K562 (cell line): Measurements from ENCODE around the gene ITPR1. TPM values are rescaled to one million over a fixed set of nuclear protein-coding genes. Genes with fewer than 3 reads are reported as not detected.
A peak's percentile ranks its signal among the peaks of the same experiment; 100 is the strongest.

Experiments
- ARID1B ChIP-seq: fragments of 450-650 bp; IDR thresholded peaks from 2 replicates; pipeline ENCODE4 v1.6.1; 2016; ENCODE audit warnings: antibody characterized with exemption, mild to moderate bottlenecking, inconsistent platforms
- ATF7 ChIP-seq: fragments of 450-650 bp; IDR thresholded peaks from 2 replicates; pipeline ENCODE4 v1.7.1; 2014; ENCODE audit warnings: mild to moderate bottlenecking, moderate library complexity
- CXXC5 ChIP-seq: fragments of 250-450 bp; sonication (Bioruptor Pico); IDR thresholded peaks from 2 replicates; pipeline ENCODE4 v1.8.0; 2022; ENCODE audit warnings: inconsistent platforms, mild to moderate bottlenecking, moderate library complexity
- DIDO1 ChIP-seq: fragments of 450-650 bp; IDR thresholded peaks from 2 replicates; pipeline ENCODE4 v1.6.1; 2016; ENCODE audit warnings: low read depth, missing biosample characterization, missing genetic modification characterization
- ELF1 ChIP-seq: fragments of 200-800 bp; sonication (Bioruptor generic); IDR thresholded peaks from 2 replicates; pipeline ENCODE4 v1.6.1; 2016; ENCODE audit warnings: missing genetic modification characterization, missing compliant biosample characterization
- EP300 ChIP-seq: IDR thresholded peaks from 2 replicates; pipeline ENCODE4 v1.6.1; 2012; ENCODE audit warnings: low read length, improper control_type of control experiment
- HDAC1 ChIP-seq, 2 experiments: fragments of 450-650 bp; IDR thresholded peaks; 2 replicates each; pipeline ENCODE4 v1.6.1; 2016 to 2017; ENCODE audit warnings: inconsistent platforms in 1 of 2, mild to moderate bottlenecking in 1 of 2, moderate library complexity in 1 of 2
- HINFP ChIP-seq: fragments of 450-650 bp; conservative IDR thresholded peaks from 2 replicates; pipeline ENCODE4 v1.6.1; 2016; ENCODE audit warnings: missing genetic modification characterization, low read depth, mild to moderate bottlenecking, control low read depth, missing compliant biosample characterization
- MAZ ChIP-seq, 2 experiments: fragments of 450-650 bp in 1 of 2; sonication (generic) in 1 of 2; formaldehyde crosslinking; IDR thresholded peaks in 1 of 2; conservative IDR thresholded peaks in 1 of 2; 2 replicates each; pipeline versions ENCODE4 v1.4.0 to v1.5.0; 2020; ENCODE audit warnings: mild to moderate bottlenecking in 1 of 2, missing genetic modification reagents in 1 of 2
- NBN ChIP-seq: fragments of 450-650 bp; IDR thresholded peaks from 2 replicates; pipeline ENCODE4 v1.6.1; 2016; ENCODE audit warnings: low read depth, mild to moderate bottlenecking
- NFE2L1 ChIP-seq: fragments of 450-650 bp; IDR thresholded peaks from 2 replicates; pipeline ENCODE4 v1.6.1; 2016; ENCODE audit warnings: missing genetic modification characterization, low read depth, mild to moderate bottlenecking, missing compliant biosample characterization, moderate library complexity, borderline replicate concordance
- PHB ChIP-seq: fragments of 250-450 bp; sonication (Bioruptor Pico); IDR thresholded peaks from 2 replicates; pipeline ENCODE4 v1.5.0; 2021
- PRDM10 ChIP-seq: fragments of 450-650 bp; IDR thresholded peaks from 2 replicates; pipeline ENCODE4 v1.6.1; 2018; ENCODE audit not compliant: partially characterized antibody
- SLC30A9 ChIP-seq: fragments of 250-450 bp; sonication (Bioruptor Pico); IDR thresholded peaks from 2 replicates; pipeline ENCODE4 v1.8.0; 2022; ENCODE audit warnings: mild to moderate bottlenecking, moderate library complexity
- SNRNP70 ChIP-seq: fragments of 200-400 bp; formaldehyde crosslinking; optimal IDR thresholded peaks from 2 replicates; pipeline ENCODE3; 2017; ENCODE audit warnings: low read depth, low read length
- USF1 ChIP-seq: sonication (generic); formaldehyde crosslinking; IDR thresholded peaks from 2 replicates; pipeline ENCODE4 v1.9.0; 2022; ENCODE audit warnings: mild to moderate bottlenecking, missing genetic modification reagents
- ZNF589 ChIP-seq: fragments of 200-800 bp; sonication (Bioruptor generic); IDR thresholded peaks from 2 replicates; pipeline ENCODE4 v1.6.1; 2016; ENCODE audit warnings: low read depth, missing genetic modification characterization, missing compliant biosample characterization
- ZNF668 ChIP-seq: fragments of 250-450 bp; sonication (Bioruptor Pico); IDR thresholded peaks from 2 replicates; pipeline ENCODE4 v1.8.0; 2022; ENCODE audit warnings: mild to moderate bottlenecking, inconsistent platforms
- polyA plus RNA-seq, 8 experiments: library from polyadenylated mRNA; depleted of rRNA in 4 of 8; stranded (reverse) in 5 of 8; unstranded in 3 of 8; fragments of >200 nt; fragmentation: Nextera tagmentation in 2 of 8; fragmentation: Illumina TruSeq in 1 of 8; extraction: Ambion mirVana in 2 of 8; extraction: Trizol in 1 of 8; gene quantifications; 2 replicates each; pipeline versions ENCODE4 v1.2.1 to v1.2.3, GENCODE V29; 2011 to 2014; ENCODE audit warnings: inconsistent platforms in 1 of 8, missing spikeins in 1 of 8
- total RNA-seq, 7 experiments: library from RNA; depleted of rRNA in 6 of 7; stranded (reverse); fragments of >200 nt in 6 of 7; fragmentation: Illumina TruSeq in 2 of 7; extraction: Trizol in 2 of 7; gene quantifications; 2 replicates each; pipeline versions ENCODE4 v1.2.1 to v1.2.3, GENCODE V29; 2011 to 2021; ENCODE audit warnings: low replicate concordance in 1 of 7

ITPR1 gene
- total and polyA plus RNA-seq, 9 of the 15 experiments (the other 6 are each of a cell fraction or from before 2014, with no cell fraction given): 22.4 to 40.0 (median 27.4) TPM

- TF ChIP-seq USF1 (0 out of 2 replicates have a peak, but pooled peaks have one; percentile 17), PHB (CRISPR knock-in tag) (no peak), HINFP (peak; percentile 91), NBN (peak; percentile 80; the same call in 1 of the 2 replicates), SLC30A9 (no peak), ZNF589 (CRISPR knock-in tag) (no peak; the same call in 1 of the 2 replicates), HDAC1 (IDR thresholded peaks at IDR 0.05) (peak in 1 of 2 experiments; percentile 52; a peak in 1 of 4 replicates), NFE2L1 (tag) (no peak), PRDM10 (peak; percentile 90), ELF1 (tag) (peak; percentile 89), ZNF668 (CRISPR knock-in tag) (0 out of 2 replicates have a peak, but pooled peaks have one; percentile 26), SNRNP70 (no peak), ARID1B (peak; percentile 83), EP300 (peak; percentile 90), CXXC5 (CRISPR knock-in tag) (peak; percentile 17), DIDO1 (no peak), MAZ (CRISPR knock-in tag; conservative IDR thresholded peaks at IDR 0.05 in 1 of 2, IDR thresholded peaks at IDR 0.05 in 1 of 2) (peak in 1 of 2 experiments; percentile 77; a peak in 3 of 4 replicates), ATF7 (peak; percentile 53)
Measured at GRCh38 chr3:4739289-4740236, 246.4 kb downstream of the ITPR1 start (continued).
